GM18505 (cell line): ENCODE results near the gene WDR37.
"Not testable (repeated sequence)": the region's sequence is repeated elsewhere in the genome, so short reads cannot be mapped to it uniquely, and the experiment has no call there.

ENCODE experiments used
- ATAC-seq: cut with Tn5 transposase; IDR thresholded peaks from one replicate; pipeline ENCODE4 v1.9.1; 2021; ENCODE audit not compliant: unreplicated experiment
- POLR2A ChIP-seq: IDR thresholded peaks from 4 replicates; pipeline ENCODE4 v1.6.1; 2011; ENCODE audit warnings: borderline replicate concordance; ENCODE audit not compliant: insufficient read depth, insufficient read length; ENCODE audit errors: extremely low read depth

The WDR37 gene

DNA sequence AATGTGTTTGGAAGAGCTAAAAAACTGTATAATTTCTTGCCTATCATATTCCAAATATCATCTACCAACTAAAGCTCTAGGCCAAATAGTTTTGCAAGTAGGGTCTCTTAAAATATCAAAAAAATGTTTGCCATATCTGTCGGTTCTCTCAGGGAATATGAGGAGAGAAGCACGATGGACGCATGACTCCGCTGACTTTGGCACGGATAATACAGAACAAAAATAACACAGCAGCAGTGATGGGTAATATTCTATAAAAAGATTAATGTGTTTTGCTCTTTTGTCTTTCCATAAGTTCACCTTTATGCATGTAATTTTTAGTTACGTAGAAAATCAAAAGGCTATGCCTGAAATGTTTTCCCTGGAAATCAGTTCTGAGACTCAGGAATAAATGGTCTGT lies 29.6 kb upstream of the WDR37 start:
- TF ChIP-seq POLR2A = no peak
- no peak for ATAC-seq

GRCh38 chr10:1029838-1030237 lies 26.3 kb upstream of the WDR37 start:
- no peak for ATAC-seq

GRCh38 chr10:1033601-1034000 lies 22.6 kb upstream of the WDR37 start:
- no peak for TF ChIP-seq POLR2A
- ATAC-seq = no peak

More at GRCh38 chr10:1029838-1030237, 26.3 kb upstream of the WDR37 start:
- no peak for TF ChIP-seq POLR2A

- ATAC-seq = no peak
- TF ChIP-seq POLR2A = no peak
These were observed 21.4 kb upstream of the WDR37 start for GRCh38 chr10:1034758-1035157.

DNA sequence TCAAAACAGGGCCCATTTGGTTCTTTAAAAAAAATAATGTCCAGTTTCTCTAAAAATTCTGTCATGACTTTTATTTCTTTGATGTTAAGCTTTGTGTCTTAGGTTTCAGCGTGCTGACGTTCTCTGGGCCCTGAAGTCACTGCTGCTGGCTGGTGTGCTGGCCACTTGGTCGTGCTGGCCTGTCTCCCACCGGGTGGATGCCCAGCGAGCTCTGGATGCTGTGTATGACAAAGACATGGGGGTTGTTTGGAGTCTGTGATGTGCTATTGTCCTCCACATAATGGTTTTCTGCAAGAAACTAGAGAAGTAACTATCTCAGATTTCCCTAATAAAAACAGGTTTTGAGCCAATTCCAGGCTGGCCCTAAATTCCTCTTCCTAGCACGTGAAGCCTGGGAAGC lies 21.0 kb upstream of the WDR37 start:
- no peak for ATAC-seq
- no peak for TF ChIP-seq POLR2A

GRCh38 chr10:1036341-1036791 lies 19.8 kb upstream of the WDR37 start:
- ATAC-seq = peak; percentile 82

DNA sequence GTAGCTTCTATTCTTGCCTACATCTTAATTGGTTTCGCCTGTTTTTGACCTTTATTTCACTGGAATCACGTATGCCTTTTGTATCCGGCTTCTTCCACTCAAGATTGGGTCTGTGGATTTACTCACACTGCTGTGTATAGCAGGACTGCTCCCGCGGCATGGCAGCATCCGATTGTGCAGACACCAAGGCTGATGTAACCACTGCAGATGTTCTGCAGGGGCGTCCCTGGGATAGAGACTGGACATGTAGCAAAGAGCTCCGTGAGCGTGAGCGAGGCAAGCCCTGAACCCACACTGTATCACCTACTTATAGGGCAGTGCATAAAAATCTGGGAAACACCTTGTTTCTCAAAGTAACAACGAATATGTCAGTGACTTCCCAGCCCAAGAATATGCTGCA lies 19.1 kb upstream of the WDR37 start:
- ATAC-seq = no peak
- no peak for TF ChIP-seq POLR2A

More at GRCh38 chr10:1036341-1036791, 19.8 kb upstream of the WDR37 start:
- no peak for TF ChIP-seq POLR2A

GRCh38 chr10:1038769-1039168 lies 17.4 kb upstream of the WDR37 start:
- TF ChIP-seq POLR2A = peak; percentile 33

DNA sequence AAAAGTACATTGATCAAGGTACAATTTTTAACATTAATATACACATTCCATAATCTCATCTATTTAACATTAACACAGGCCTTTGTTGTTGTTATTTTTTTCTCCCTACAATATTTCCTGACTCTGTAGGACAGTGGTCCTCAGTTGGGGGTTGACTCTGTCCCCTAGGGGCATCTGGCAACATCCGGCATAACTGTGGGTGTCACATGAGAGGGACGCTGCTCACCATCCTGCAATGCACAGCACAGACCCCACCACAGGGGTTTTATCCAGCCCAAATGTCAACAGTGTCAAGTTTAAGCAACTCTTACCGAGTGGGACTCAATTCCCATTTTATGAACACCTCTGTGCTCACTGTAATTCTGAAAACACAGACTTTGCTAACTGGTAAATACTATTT lies 16.1 kb upstream of the WDR37 start:
- no peak for TF ChIP-seq POLR2A
- ATAC-seq = no peak

More at GRCh38 chr10:1038769-1039168, 17.4 kb upstream of the WDR37 start:
- not testable (repeated sequence) for ATAC-seq

- TF ChIP-seq POLR2A = no peak
- no peak for ATAC-seq
These were observed 14.7 kb upstream of the WDR37 start for GRCh38 chr10:1041514-1041913.

- ATAC-seq = peak; percentile 52
These were observed 12.6 kb upstream of the WDR37 start for GRCh38 chr10:1043532-1043995.

GRCh38 chr10:1044146-1044545 lies 12.0 kb upstream of the WDR37 start:
- ATAC-seq = no peak
- no peak for TF ChIP-seq POLR2A

More at GRCh38 chr10:1043532-1043995, 12.6 kb upstream of the WDR37 start:
- TF ChIP-seq POLR2A = peak; percentile 56

DNA sequence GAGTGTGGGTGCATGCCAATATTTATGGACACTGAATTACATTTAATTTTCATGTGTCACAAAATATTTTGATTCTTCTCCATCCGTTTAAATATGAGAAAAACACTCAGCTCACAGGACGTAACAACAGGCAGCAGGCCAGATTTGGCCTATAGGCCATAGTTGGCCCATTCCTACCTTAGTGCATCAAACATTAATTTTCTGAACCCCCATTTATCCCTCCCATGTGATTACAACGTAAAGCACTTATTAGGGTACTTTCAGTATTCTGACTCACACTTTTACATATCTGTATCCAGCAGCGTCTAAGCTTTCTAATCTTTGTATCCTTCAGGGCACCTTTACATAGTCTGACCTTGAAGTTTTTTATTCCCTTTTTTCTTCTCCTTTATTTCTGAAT lies 11.2 kb upstream of the WDR37 start:
- TF ChIP-seq POLR2A = no peak
- ATAC-seq = no peak

- ATAC-seq = no peak
- no peak for TF ChIP-seq POLR2A
These were observed 10.8 kb upstream of the WDR37 start for GRCh38 chr10:1045415-1045814.

GRCh38 chr10:1047937-1048336 lies 8.2 kb upstream of the WDR37 start:
- no peak for TF ChIP-seq POLR2A
- no peak for ATAC-seq
